GM19099 (cell line): ENCODE data around the gene TNFAIP8L1.

Source experiments
- POLR2A ChIP-seq: IDR thresholded peaks from 3 replicates; pipeline ENCODE4 v1.6.1; 2011; ENCODE audit warnings: low read depth; ENCODE audit not compliant: insufficient read length; ENCODE audit errors: extremely low read depth

TNFAIP8L1 gene

GRCh38 chr19:4678881-4679790, 39.8 kb downstream of the TNFAIP8L1 start:
- TF ChIP-seq POLR2A: no peak

- TF ChIP-seq POLR2A: no peak
Measured at GRCh38 chr19:4682417-4683200, 43.3 kb downstream of the TNFAIP8L1 start.

- TF ChIP-seq POLR2A: no peak
Measured at GRCh38 chr19:4684312-4685095, 45.2 kb downstream of the TNFAIP8L1 start.

GRCh38 chr19:4686700-4687099, 47.4 kb downstream of the TNFAIP8L1 start:
- TF ChIP-seq POLR2A: no peak

- TF ChIP-seq POLR2A: no peak
Measured at GRCh38 chr19:4687396-4687795, 48.1 kb downstream of the TNFAIP8L1 start.

- TF ChIP-seq POLR2A: no peak
Measured at GRCh38 chr19:4688587-4688986, 49.3 kb downstream of the TNFAIP8L1 start.

GRCh38 chr19:4689403-4689802, 50.1 kb downstream of the TNFAIP8L1 start:
- no peak for TF ChIP-seq POLR2A

- no peak for TF ChIP-seq POLR2A
Measured at GRCh38 chr19:4690361-4690760, 51.0 kb downstream of the TNFAIP8L1 start.

GRCh38 chr19:4691373-4691772, 52.1 kb downstream of the TNFAIP8L1 start:
- no peak for TF ChIP-seq POLR2A

- no peak for TF ChIP-seq POLR2A
Measured at GRCh38 chr19:4692251-4693077, 53.1 kb downstream of the TNFAIP8L1 start.

- no peak for TF ChIP-seq POLR2A
Measured at GRCh38 chr19:4693078-4693350, 53.7 kb downstream of the TNFAIP8L1 start.

- no peak for TF ChIP-seq POLR2A
Measured at GRCh38 chr19:4693471-4694121, 54.3 kb downstream of the TNFAIP8L1 start.

- TF ChIP-seq POLR2A: no peak
Measured at GRCh38 chr19:4694211-4694987, 55.1 kb downstream of the TNFAIP8L1 start.

GRCh38 chr19:4695224-4695731, 56.0 kb downstream of the TNFAIP8L1 start:
- TF ChIP-seq POLR2A: no peak

GRCh38 chr19:4697304-4697703, 58.0 kb downstream of the TNFAIP8L1 start:
- no peak for TF ChIP-seq POLR2A
